Epidermal melanocyte (primary cell): ENCODE results near the gene LEPR.
"Not testable (repeated sequence)": the region's sequence is repeated elsewhere in the genome, so short reads cannot be mapped to it uniquely, and the experiment has no call there.

Experiments used
- DNase-seq: peaks from one replicate; pipeline ENCODE4 v3.0.0; 2011; ENCODE audit warnings: low spot score; ENCODE audit not compliant: insufficient read length

The LEPR gene

GRCh38 chr1:65434255-65434654 lies 13.8 kb downstream of the LEPR start:
- no peak for DNase-seq

DNA sequence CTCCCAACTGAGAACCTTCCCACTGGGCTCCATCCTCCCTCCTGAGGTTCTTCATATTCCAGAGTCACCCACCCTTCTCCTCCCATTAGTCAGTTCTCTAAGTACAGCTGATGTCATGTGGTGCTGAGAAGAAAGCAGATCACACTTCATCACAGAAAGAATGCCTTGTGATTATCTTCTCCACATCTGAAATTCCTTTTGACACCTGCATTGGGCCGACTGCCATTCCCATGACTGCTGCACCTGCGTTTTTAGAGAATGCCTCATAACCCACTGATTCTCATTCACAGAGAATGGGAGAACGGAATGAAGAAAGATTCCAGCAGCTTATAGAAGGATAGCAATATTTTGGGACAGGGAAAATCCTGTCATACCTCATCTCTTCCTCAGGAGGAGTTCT lies 14.3 kb downstream of the LEPR start:
- DNase-seq, result no peak

DNA sequence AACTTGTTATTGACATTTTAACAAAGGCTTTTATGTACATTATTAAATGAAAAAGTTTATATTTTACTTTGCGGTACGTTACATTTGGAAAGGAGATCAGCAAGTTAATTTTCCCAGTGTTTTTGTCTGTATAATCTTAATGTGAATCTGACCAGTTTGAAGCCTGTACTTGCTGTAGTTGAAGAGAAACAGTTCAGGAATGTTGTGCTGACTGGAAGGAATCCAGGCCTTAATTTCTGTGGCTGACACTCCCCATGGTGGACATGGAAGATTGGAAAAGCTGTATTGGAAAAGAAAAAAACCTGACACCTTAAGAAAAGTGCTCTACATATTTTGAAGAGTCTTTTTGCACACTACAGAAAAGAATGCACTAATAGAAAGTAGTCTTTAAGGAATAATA lies 15.5 kb downstream of the LEPR start:
- DNase-seq, result peak; percentile 37

DNA sequence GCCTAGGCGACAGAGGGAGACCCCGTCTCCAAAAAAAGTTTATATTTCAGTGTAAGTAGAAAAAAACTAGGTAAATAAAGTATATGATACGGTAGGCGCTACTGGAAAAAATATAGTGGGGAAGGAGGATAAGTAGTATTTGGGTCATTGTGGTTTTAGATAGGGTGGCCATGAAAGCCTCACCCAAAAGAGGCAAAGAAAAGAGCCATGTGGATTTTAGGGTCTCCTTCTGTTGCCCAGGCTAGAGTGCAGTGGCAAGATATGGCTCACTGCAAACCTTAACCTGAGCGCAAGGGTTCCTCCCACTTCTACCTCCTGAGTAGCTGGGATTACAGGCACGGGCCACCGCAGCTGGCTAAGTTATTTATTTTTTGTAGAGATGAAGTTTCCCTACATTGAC lies 17.1 kb downstream of the LEPR start:
- DNase-seq, result no peak

DNA sequence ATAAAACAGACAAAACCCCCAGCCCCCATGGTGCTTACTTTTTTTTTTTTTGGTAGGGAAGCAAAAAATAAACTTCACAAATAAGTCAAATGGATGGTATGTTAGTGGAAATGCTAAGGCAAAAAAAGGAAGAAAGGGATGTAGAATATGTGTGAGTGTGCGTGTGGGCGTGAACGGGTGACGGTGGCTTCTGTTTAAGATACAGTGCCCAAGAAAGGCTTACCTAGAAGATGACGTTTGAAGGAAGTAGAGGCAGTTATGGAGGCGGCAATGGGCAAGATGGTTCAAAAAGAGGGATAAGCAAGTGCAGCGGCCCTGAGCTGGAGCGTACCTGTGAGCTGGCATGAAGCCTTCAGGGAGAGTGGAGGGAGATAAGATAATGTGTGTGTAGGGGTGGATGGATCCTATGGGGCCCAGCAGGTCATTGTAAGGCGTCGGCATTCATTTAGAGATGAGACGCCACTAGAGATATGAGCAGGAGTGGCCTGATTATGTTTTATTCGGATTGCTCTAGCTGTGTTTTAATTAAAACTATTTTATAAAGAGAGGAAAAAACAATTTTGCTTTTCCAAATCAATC lies 19.9 kb downstream of the LEPR start:
- DNase-seq, result no peak

DNA sequence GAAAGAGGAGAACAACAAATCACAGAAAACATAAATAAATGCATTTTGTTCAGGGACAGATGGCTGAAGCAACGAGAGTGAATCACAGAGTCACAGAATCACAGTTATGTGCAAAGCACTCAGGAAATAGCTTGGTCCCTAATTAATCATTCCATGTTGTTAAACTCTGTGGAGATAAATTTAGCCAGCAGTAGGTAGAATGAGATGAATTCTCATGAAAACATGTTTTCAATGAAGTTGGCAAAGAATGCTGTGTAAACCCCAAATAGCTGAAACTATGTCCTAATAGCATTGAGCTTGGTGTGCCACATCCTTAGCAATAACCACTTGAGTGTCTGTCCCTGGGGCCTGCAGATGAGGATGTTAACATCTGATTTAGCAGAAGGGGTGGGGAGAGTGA lies 20.4 kb downstream of the LEPR start:
- no peak for DNase-seq

DNA sequence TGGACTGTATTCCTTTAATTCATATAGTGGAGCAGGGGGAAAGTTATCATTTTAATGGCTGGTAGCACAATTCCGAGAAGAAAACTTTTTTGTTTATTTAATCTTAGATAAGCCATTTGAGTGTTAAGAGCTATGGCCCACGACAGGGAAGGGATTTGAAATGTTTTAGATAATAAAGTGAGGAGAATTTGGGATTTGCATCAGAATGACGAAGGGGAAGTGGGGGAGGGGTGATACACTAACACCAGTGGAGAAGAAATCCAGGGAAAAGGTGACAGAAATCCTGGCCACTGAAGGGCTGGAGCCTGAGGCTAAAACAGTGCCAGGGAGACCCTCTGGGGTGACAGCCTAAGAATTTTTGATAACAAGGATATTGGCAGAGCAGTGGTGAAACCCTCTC lies 21.0 kb downstream of the LEPR start:
- no peak for DNase-seq

- no peak for DNase-seq
Observed at GRCh38 chr1:65442442-65442841, 22.0 kb downstream of the LEPR start.

DNA sequence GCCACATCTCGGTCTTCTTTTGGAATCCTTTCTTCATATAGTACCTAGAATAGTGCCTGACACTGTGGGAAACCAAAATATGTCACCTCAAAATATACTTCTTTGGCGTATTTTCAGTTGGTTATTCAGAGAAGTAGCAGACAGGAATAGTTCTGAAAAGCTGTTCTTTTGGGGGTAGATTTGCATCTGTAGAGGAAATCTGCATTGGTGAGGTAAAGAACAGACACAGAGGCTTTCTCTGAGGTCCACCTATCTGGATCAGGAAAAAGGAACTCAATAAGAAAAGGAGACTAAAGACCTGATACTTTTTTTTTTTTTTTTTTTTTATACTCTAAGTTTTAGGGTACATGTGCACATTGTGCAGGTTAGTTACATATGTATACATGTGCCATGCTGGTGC lies 23.2 kb downstream of the LEPR start:
- DNase-seq, result no peak

DNA sequence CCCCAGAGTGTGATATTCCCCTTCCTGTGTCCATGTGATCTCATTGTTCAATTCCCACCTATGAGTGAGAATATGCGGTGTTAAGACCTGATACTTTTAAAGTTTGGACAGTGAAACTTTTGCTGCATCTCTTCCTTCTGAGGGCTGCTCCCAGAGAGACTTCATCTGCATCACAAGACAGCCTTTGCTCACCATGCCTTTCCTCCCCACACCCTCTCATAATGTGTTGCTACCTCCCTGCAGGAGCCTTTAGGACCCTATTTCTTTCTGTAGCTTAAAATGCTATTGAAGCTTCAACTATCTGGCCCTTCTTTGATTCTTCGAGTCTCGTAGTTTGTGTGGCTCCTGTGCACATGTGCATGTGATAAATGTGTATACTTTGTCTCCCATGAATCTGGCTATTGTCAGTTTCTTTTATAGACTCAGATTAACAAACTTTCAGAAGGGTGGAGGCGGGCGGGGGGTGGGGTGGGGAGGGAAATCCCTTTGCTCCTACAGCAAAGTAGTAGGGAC lies 23.7 kb downstream of the LEPR start:
- DNase-seq, result no peak

GRCh38 chr1:65445837-65446236 lies 25.4 kb downstream of the LEPR start:
- DNase-seq, result no peak

DNA sequence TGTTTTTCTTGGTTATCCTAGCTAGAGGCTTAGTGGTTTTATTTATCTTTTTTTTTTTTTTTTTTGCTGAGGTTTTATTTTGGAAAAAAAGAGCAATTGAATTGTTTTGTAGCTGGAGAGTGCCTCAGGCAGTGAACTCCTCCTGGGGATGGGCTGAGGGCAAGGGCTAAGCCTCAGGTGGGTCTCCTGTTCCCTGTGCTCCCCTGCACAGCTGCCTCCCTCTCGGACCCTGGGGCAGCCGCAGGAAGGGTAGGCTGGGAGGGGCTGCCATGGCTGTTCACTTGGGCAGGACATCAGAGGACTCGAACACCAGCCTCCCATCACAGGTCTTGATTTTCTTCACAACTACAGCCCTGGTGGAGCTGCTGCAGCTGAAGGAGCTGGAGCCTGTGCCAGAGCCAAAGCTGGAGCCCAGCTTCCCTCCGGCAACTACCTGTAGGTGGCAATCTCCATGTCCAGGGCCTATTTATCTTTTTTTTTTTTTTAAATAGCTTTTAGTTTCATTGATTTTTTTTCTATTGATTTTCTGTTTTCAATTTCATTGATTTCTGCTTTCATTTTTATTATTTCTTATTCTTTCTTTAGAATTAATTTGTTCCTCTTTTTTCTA lies 28.9 kb downstream of the LEPR start:
- DNase-seq, result no peak

GRCh38 chr1:65455678-65456077 lies 35.2 kb downstream of the LEPR start:
- not testable (repeated sequence) for DNase-seq

GRCh38 chr1:65456481-65456880 lies 36.0 kb downstream of the LEPR start:
- no peak for DNase-seq

GRCh38 chr1:65457868-65458267 lies 37.4 kb downstream of the LEPR start:
- no peak for DNase-seq

- DNase-seq, result no peak
Observed at GRCh38 chr1:65458730-65459396, 38.4 kb downstream of the LEPR start.

GRCh38 chr1:65459397-65459768 lies 38.9 kb downstream of the LEPR start:
- no peak for DNase-seq

- DNase-seq, result not testable (repeated sequence)
Observed at GRCh38 chr1:65465837-65466236, 45.4 kb downstream of the LEPR start.

DNA sequence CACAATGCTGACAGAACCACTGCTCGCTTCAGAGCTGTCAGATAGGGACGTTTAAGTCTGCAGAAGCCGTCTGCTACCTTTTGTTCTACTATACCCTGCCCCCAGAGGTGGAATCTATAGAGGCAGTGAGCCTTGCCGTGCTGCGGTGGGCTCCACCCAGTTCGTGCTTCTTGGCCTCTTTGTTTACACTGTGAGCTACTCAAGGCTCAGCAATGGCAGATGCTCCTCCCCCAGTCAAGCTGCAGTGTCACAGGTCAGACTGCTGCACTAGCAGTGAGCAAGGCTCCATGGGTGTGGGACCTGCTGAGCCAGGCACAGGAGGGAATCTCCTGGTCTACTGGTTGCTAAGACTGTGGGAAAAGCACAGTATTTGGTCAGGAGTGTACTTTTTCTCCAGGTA lies 47.1 kb downstream of the LEPR start:
- DNase-seq, result no peak

GRCh38 chr1:65469126-65469888 lies 48.8 kb downstream of the LEPR start:
- DNase-seq, result no peak

- no peak for DNase-seq
Observed at GRCh38 chr1:65469889-65470340, 49.4 kb downstream of the LEPR start.
